WTC11 (cell line): ENCODE data around the gene FRA10AC1. TPM values are rescaled to one million over a fixed set of nuclear protein-coding genes. Genes with fewer than 3 reads are reported as not detected.

ENCODE experiments used
- ATAC-seq: fragments of 200-7000 bp; cut with Tn5 transposase; 2 replicates; pipeline ENCODE4 v1.10.0; 2021; ENCODE audit warnings: mild to moderate bottlenecking, moderate library complexity
- CTCF ChIA-PET: fragments of 300-600 bp; sonication (Branson Sonifier 250); formaldehyde crosslinking; loops from one replicate; lab custom pipeline; 2021; ENCODE audit warnings: antibody characterized with exemption; lab: Charles Lee
- POLR2A ChIA-PET: fragments of 350-600 bp; sonication (Branson Sonifier 250); formaldehyde crosslinking; loops from one replicate; lab custom pipeline; 2021; ENCODE audit warnings: antibody characterized with exemption; lab: Charles Lee
- DNase-seq: peaks from one replicate; pipeline ENCODE4 v3.0.0; 2021; ENCODE audit warnings: low spot score
- H3K27ac Mint-ChIP-seq: 2 replicates; pipeline ENCODE4 v1.8.0; 2021; ENCODE audit warnings: mixed read lengths
- H3K27me3 Mint-ChIP-seq: 2 replicates; pipeline ENCODE4 v1.8.0; 2021; ENCODE audit warnings: low read depth, mild to moderate bottlenecking, moderate library complexity, mixed read lengths
- H3K36me3 Mint-ChIP-seq: 2 replicates; pipeline ENCODE4 v1.8.0; 2021; ENCODE audit warnings: mixed read lengths
- H3K4me1 Mint-ChIP-seq: 2 replicates; pipeline ENCODE4 v1.8.0; 2022; ENCODE audit warnings: mixed read lengths
- H3K4me3 Mint-ChIP-seq: 2 replicates; pipeline ENCODE4 v1.8.0; 2021; ENCODE audit warnings: mild to moderate bottlenecking, moderate library complexity, mixed read lengths
- H3K9me3 Mint-ChIP-seq: 2 replicates; pipeline ENCODE4 v1.8.0; 2021; ENCODE audit warnings: mixed read lengths
- CTCF ChIP-seq: fragments of 200-600 bp; IDR thresholded peaks from 2 replicates; pipeline ENCODE4 v1.8.0; 2022; ENCODE audit warnings: antibody characterized with exemption
- E2F5 ChIP-seq: sonication (generic); formaldehyde crosslinking; IDR thresholded peaks from 2 replicates; pipeline ENCODE4 v1.8.1; 2022; ENCODE audit warnings: mild to moderate bottlenecking, moderate library complexity, missing genetic modification reagents
- GABPB1 ChIP-seq: sonication (generic); formaldehyde crosslinking; IDR thresholded peaks from 2 replicates; pipeline ENCODE4 v1.8.1; 2023; ENCODE audit warnings: mild to moderate bottlenecking, missing genetic modification reagents
- GTF2I ChIP-seq: fragments of 250-450 bp; sonication (Bioruptor Pico); conservative IDR thresholded peaks from 2 replicates; pipeline ENCODE4 v1.4.0; 2021; ENCODE audit warnings: mild to moderate bottlenecking
- OVOL2 ChIP-seq: fragments of 250-450 bp; sonication (Bioruptor Pico); IDR thresholded peaks from 2 replicates; pipeline ENCODE4 v1.9.0; 2021; ENCODE audit warnings: mild to moderate bottlenecking, borderline replicate concordance
- SP1 ChIP-seq: sonication (generic); formaldehyde crosslinking; conservative IDR thresholded peaks from 2 replicates; pipeline ENCODE4 v1.8.1; 2022; ENCODE audit warnings: missing genetic modification reagents
- TEAD1 ChIP-seq: sonication (generic); formaldehyde crosslinking; IDR thresholded peaks from 2 replicates; pipeline ENCODE4 v1.8.0; 2022; ENCODE audit warnings: mild to moderate bottlenecking, missing genetic modification reagents
- USF2 ChIP-seq: sonication (generic); formaldehyde crosslinking; IDR thresholded peaks from 2 replicates; pipeline ENCODE4 v1.8.1; 2023; ENCODE audit warnings: mild to moderate bottlenecking, missing genetic modification reagents, moderate library complexity
- ZBTB21 ChIP-seq: sonication (generic); formaldehyde crosslinking; IDR thresholded peaks from 2 replicates; pipeline ENCODE4 v1.8.1; 2023; ENCODE audit warnings: mild to moderate bottlenecking, missing genetic modification reagents, borderline replicate concordance
- ZBTB43 ChIP-seq: sonication (generic); formaldehyde crosslinking; IDR thresholded peaks from 2 replicates; pipeline ENCODE4 v1.8.1; 2023; ENCODE audit warnings: mild to moderate bottlenecking, missing genetic modification reagents
- ZNF396 ChIP-seq: fragments of 250-450 bp; sonication (Bioruptor Pico); IDR thresholded peaks from 2 replicates; pipeline ENCODE4 v1.8.0; 2021; ENCODE audit warnings: mild to moderate bottlenecking, moderate library complexity, borderline replicate concordance
- ZNF423 ChIP-seq: fragments of 250-450 bp; sonication (Bioruptor Pico); IDR thresholded peaks from 2 replicates; pipeline ENCODE4 v2.1.2; 2022; ENCODE audit warnings: mild to moderate bottlenecking, moderate library complexity
- ZNF532 ChIP-seq: fragments of 250-450 bp; sonication (Bioruptor Pico); IDR thresholded peaks from 2 replicates; pipeline ENCODE4 v1.9.0; 2021; ENCODE audit warnings: mild to moderate bottlenecking, borderline replicate concordance
- total RNA-seq: library from RNA; stranded (reverse); gene quantifications from 3 replicates; pipeline ENCODE4 v1.2.3, GENCODE V29; 2021

Gene FRA10AC1
- total RNA-seq, 1 experiment from 2014 or later: 14.1 TPM

- TF ChIP-seq ZNF532 (CRISPR knock-in tag) (no peak), ZNF396 (CRISPR knock-in tag) (no peak), OVOL2 (CRISPR knock-in tag) (no peak)
These were observed 48.7 kb upstream of the FRA10AC1 start (continued) for GRCh38 chr10:93751124-93751523.

GRCh38 chr10:93749218-93749799 is 46.9 kb upstream of the FRA10AC1 start:
- Mint-ChIP-seq H3K4me1 (peaks cover 59% of the 10 kb centered on the region), H3K4me3 (peak overlapping the region; percentile 43), H3K27me3 (peaks cover 9% of the 10 kb centered on the region)
- peak; percentile 64 for ATAC-seq
- TF ChIP-seq ZNF423 (CRISPR knock-in tag) (peak; percentile 51; the same call in 1 of the 2 replicates), ZBTB43 (CRISPR knock-in tag) (no peak), GABPB1 (CRISPR knock-in tag) (no peak), USF2 (CRISPR knock-in tag) (0 out of 2 replicates have a peak, but pooled peaks have one; percentile 45), GTF2I (CRISPR knock-in tag) (peak; percentile 76; the same call in 1 of the 2 replicates)
- TF ChIP-seq, all 79 proteins: peak for 3
- ChIA-PET POLR2A (no interaction called here), CTCF (interaction anchor here (0.7 to 7.4 kb wide), 5 partner anchors 8 to 194 kb away, joined by 3 to 425 read pairs (median 6); partner anchors contain the start of gene LGI1)
- Mint-ChIP-seq H3K9me3 (no peaks in the 10 kb centered on the region), H3K36me3 (no peaks in the 10 kb centered on the region), H3K27ac (peak overlapping the region; percentile 91)
- peak; percentile 30 for DNase-seq

GRCh38 chr10:93746844-93747284 is 44.5 kb upstream of the FRA10AC1 start:
- ATAC-seq: peak; percentile 66
- TF ChIP-seq CTCF (peak; percentile 42; the same call in 1 of the 2 replicates), ZNF423 (CRISPR knock-in tag) (peak; percentile 69), TEAD1 (CRISPR knock-in tag) (peak; percentile 29; the same call in 1 of the 2 replicates), SP1 (CRISPR knock-in tag) (0 out of 2 replicates have a peak, but pooled peaks have one; percentile 22), E2F5 (no peak), ZBTB21 (CRISPR knock-in tag) (no peak)
- H3K4me1 Mint-ChIP-seq: peaks cover 51% of the 10 kb centered on the region
- H3K9me3 Mint-ChIP-seq: no peaks in the 10 kb centered on the region
- H3K27me3 Mint-ChIP-seq: no peaks in the 10 kb centered on the region; the same call in 1 of the 2 replicates
- CTCF ChIA-PET: interaction anchor here (0.6 to 7.4 kb wide), 26 partner anchors 10 to 951 kb away, joined by 3 to 425 read pairs (median 6); partner anchors contain the start of genes FRA10AC1, LGI1 and MYOF
- no peak overlapping the region for H3K27ac Mint-ChIP-seq
- POLR2A ChIA-PET: interaction anchor here (0.6 kb wide), 1 partner anchor 69 kb away, joined by 3 read pairs; no protein-coding TSS in a partner anchor
- H3K4me3 Mint-ChIP-seq: no peak overlapping the region
- peak; percentile 70 for DNase-seq
- H3K36me3 Mint-ChIP-seq: no peaks in the 10 kb centered on the region
